Measurements from ENCODE around the gene SNORC.

Gene SNORC

GRCh38 chr2:232908695-232909094, 38.6 kb downstream of the SNORC start:
- no peak for TF ChIP-seq CTCF (IDR thresholded peaks at IDR 0.05; ENCODE audit: low read depth, low read length)
- H3K4me3 ChIP-seq (ENCODE audit: low read depth, low read length), result no peak overlapping the region

DNA sequence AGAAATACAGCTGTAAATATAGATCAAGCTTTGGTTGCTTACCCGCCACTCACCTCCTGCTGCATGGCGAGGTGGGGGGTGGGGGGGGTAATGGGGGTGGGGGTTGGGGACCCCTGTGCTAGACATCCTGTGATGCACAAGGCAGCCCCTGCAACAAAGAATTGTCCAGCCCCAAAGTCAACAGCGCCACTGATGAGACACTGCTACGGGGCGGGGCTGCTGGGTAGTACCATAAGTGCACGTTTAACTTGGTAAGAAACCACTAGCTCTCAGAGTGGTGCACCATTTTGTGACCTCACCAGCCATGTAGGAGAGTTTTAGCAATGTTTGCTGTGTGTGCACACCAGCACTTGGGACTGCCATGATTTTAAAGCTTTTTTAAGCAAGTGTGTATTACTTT, 40.3 kb downstream of the SNORC start:
- H3K4me3 ChIP-seq (ENCODE audit: low read depth, low read length), result no peak overlapping the region
- no peak for TF ChIP-seq CTCF (IDR thresholded peaks at IDR 0.05; ENCODE audit: low read depth, low read length)

- no peak overlapping the region for H3K4me3 ChIP-seq (ENCODE audit: low read depth, low read length)
- no peak for TF ChIP-seq CTCF (IDR thresholded peaks at IDR 0.05; ENCODE audit: low read depth, low read length)
Measured at GRCh38 chr2:232911712-232912277, 41.7 kb downstream of the SNORC start.

DNA sequence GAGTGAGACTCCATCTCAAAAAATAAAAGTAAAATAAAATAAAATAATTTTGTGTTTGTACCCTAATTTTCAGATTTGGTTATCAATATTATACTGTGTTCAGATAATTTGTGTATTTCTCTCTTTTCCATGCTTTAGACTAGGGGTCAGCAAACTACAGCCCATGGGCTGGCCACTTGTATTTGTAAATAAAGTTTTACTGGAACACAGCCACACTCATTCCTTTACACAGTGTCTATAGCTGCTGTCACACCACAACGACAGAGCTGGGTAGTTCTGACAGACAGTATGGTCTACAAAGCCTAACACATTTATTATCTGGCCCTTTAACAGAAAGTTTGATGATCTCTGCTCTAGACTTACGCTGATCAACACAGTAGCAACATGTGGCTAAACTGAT, 43.8 kb downstream of the SNORC start:
- TF ChIP-seq CTCF (IDR thresholded peaks at IDR 0.05; ENCODE audit: low read depth, low read length), result no peak

DNA sequence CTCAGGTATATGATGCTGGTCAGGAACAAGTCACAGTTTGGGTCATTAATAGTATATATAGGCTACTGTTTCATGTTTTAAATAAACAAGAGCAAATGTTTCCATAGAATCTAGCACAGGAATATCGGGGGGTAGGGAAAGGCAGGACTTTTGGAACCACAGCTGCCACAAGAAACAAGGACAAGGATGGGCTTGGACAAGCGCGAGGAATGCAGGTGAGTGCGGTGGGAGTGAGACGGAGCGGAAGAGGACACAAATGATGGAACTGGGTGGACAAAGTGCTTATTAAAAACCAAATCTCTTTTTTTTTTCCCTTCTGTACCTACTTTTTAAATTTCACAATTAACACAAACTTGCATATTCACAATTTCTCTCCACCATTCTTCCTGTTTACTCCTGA, 49.1 kb downstream of the SNORC start:
- TF ChIP-seq CTCF (IDR thresholded peaks at IDR 0.05; ENCODE audit: low read depth, low read length), result no peak
- H3K4me3 ChIP-seq (ENCODE audit: low read depth, low read length), result no peak overlapping the region

More for the DNA sequence above, 43.8 kb downstream of the SNORC start:
- H3K4me3 ChIP-seq (ENCODE audit: low read depth, low read length), result no peak overlapping the region

DNA sequence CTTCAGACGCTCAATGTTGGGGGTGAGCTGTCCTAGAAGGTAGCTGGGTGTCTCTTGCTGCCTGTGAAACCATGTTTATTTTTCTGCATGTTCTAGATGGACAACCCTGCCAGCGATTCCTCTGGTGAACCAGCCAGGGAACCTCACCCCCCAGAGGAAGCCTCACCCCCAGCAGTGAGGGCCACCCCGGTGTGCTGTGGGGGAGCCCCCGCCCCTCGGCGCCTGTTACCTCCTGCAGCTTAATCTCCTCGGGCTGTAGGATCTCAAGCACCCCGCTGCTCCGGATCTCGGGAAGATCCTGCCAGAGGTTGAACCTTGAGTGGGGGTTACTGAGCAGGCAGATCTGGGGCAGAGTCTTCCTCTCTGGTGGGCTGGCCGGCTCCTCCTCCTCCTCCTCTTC, 50.0 kb downstream of the SNORC start:
- H3K4me3 ChIP-seq (ENCODE audit: low read depth, low read length), result no peak overlapping the region
- TF ChIP-seq CTCF (IDR thresholded peaks at IDR 0.05; ENCODE audit: low read depth, low read length), result no peak

GRCh38 chr2:232920760-232921159, 50.7 kb downstream of the SNORC start:
- TF ChIP-seq CTCF (IDR thresholded peaks at IDR 0.05; ENCODE audit: low read depth, low read length), result no peak
- H3K4me3 ChIP-seq (ENCODE audit: low read depth, low read length), result no peak overlapping the region

All from WI38 (cell line).